A673 (cell line): Measurements from ENCODE around the gene COIL.

Source experiments
- CTCF ChIP-seq: fragments of 300-800, 200-600 bp; sonication (generic); conservative IDR thresholded peaks from 2 replicates; pipeline ENCODE4 v1.5.1; 2017; ENCODE audit warnings: low read depth, mild to moderate bottlenecking, antibody characterized with exemption, low read length, moderate library complexity, mixed read lengths
- EZH2 ChIP-seq: fragments of 200-600 bp; sonication (generic); IDR thresholded peaks from 2 replicates; pipeline ENCODE4 v1.6.1; 2017; ENCODE audit warnings: borderline replicate concordance, low read depth, mild to moderate bottlenecking, mixed read lengths, antibody characterized with exemption, low read length; ENCODE audit not compliant: poor library complexity, severe bottlenecking

GRCh38 chr17:56912105-56912999, 48.5 kb downstream of the COIL start:
- TF ChIP-seq CTCF (no peak), EZH2 (no peak)
